Loucy (cell line): Measurements from ENCODE around the gene HLF.

Experiments used
- EZH2phosphoT487 ChIP-seq: fragments of 200-600 bp; IDR thresholded peaks from 2 replicates; pipeline ENCODE4 v1.6.1; 2018; ENCODE audit warnings: antibody characterized with exemption, mild to moderate bottlenecking, moderate library complexity, borderline replicate concordance
- TF ChIP-seq, protein P1 (sequence below): fragments of 200-600 bp; sonication (generic); conservative IDR thresholded peaks from 2 replicates; pipeline ENCODE4 v1.5.1; 2014; ENCODE audit warnings: mild to moderate bottlenecking, antibody characterized with exemption, low read length

DNA sequence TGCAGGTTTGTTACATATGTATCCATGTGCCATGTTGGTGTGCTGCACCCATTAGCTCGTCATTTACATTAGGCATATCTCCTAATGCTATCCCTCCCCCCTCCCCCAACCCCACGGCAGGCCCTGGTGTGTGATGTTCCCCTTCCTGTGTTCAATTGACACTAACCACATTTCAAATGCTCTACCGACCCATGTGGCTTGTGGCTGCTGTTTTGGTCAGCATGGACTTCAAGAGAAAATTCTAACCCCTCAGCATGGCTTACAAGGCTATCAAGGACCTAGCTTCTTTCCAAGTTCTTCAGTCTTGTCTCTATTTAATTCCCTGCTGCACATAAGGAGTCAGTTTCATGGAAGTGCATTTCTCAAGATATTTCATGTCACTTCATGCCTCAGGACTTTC is 103.9 kb downstream of the HLF start:
- TF ChIP-seq, protein P1, sequence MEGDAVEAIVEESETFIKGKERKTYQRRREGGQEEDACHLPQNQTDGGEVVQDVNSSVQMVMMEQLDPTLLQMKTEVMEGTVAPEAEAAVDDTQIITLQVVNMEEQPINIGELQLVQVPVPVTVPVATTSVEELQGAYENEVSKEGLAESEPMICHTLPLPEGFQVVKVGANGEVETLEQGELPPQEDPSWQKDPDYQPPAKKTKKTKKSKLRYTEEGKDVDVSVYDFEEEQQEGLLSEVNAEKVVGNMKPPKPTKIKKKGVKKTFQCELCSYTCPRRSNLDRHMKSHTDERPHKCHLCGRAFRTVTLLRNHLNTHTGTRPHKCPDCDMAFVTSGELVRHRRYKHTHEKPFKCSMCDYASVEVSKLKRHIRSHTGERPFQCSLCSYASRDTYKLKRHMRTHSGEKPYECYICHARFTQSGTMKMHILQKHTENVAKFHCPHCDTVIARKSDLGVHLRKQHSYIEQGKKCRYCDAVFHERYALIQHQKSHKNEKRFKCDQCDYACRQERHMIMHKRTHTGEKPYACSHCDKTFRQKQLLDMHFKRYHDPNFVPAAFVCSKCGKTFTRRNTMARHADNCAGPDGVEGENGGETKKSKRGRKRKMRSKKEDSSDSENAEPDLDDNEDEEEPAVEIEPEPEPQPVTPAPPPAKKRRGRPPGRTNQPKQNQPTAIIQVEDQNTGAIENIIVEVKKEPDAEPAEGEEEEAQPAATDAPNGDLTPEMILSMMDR: no peak
- TF ChIP-seq EZH2phosphoT487: no peak
